ENCODE data around the gene PCDH1. TPM values are rescaled to one million over a fixed set of nuclear protein-coding genes. Genes with fewer than 3 reads are reported as not detected.

Gene PCDH1
- polyA plus RNA-seq, 4 donors: 24.0 to 28.3 (median 25.6) TPM

DNA sequence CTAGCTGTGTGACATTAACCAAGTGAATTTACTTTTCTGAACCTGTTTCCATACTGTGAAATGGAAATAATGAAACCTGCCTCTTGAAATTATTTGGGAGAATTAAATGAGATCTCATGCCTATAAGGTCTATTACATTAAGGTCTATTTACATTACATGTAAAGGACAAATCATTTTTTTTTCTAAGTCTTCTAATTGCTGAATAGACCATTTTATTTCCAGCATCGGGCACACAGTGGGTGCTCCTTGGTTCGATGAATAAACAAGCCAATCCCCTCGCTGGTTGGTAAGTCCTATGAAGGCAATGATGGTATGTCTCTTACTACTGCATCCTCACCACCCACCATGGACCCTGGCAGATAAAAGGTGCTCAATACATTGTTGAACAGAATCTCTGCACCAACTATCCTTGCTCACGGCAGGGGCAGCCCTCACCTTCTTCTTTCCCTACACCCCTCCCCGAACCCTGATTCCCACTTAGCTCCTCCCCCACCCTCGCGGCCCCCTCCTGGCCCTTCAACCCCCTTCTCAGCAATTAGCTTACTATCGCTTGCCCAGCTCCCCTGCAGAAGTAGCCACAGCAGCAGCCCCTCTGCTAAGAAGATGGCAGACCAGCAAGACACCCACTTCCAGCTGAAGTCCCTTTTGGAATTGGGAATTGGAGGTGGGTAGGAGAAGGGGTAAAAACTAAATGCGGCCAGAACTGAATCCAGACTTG, 3.0 kb downstream of the PCDH1 start:
- DNase-seq (ENCODE audit: low read depth in 4 of 4, low spot score in 3 of 4): no peak

DNA sequence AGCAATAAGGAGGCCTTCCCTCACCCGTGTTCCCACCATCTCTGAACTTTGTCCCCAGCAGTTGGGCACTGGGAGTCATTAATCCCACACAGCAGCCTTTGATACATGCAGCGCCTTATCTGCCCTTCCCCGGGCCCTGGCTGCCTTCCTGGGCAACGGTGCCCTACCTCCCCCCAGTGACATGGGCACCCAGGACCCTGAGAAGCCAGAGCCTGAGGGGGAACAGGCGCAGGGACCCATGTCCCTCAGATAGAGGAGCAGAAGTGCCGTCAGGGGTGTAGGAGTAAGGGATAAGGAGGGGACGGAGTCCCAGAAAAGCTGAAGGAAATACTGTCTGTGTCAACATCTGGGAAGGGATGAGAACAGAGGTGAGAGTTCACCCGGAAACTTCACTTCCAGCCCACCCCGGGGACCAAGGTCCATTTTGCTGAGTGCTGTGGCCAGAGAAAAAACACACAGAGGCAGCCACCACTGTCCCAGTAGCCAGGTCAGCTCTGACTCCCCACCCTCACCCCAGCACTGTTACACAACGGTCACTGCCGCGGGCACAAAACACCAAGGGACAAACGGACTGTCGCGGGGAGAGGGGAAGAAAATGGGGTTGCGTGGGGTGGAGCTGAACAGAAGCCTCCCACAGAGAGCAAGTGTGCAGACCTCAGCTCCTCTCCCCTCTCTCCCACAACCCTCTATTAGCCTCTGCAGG, 3.8 kb downstream of the PCDH1 start:
- DNase-seq (ENCODE audit: low read depth in 4 of 4, low spot score in 3 of 4): no peak

DNA sequence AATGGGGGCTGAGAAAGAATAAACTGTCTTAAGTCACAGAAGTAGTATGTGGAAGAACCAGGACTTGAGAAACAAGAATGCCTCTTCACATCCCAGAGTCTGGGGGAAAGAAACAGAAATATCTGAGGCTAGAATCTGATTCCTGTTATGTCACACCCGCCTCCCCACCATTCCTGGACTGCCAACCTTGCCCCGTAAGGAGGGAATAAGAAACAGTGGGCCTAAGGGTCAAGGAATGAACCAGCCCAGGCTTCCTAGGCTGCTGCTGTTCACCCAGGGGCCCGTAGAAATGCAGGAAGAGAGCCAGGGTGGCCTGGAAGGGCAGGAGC, 4.3 kb downstream of the PCDH1 start:
- no peak for DNase-seq (ENCODE audit: low read depth in 4 of 4, low spot score in 3 of 4)

DNA sequence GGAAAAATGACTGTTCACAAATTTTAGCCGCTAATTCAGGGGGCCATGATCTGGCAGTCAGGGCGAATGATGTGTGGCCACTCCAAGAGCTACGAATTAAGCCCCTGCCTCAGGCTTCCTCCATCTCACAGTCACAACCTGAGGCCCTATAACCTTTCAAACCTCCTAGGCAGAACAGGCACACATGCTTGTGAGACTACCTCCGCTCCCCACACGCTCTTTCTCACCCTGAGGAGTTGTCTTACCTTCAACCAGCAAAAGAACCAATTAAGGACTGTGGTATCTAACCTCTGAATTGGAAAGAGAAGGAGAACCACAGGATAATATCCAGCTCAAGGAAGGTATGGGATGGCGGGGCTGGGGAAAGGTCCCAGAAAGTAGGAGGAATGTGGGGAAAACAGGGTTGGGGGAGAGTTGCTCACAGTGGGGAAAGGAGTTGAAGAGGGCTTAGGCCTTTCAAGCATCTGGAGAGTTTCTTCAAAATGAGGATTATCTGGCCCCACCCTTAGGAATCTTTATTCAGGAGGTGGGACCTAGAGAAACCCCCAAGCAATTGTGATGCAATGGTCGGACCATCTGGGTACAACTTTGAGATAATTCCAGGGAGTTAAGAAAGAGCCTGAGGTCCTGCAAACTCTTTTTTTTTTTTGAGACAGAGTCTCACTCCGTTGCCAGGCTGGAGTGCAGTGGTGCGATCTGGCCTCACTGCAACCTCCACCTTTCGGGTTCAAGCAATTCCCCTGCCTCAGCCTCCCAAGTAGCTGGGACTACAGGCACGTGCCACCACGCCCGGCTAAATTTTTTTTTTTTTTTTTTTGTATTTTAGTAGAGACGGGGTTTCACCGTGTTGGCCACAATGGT, 5.5 kb downstream of the PCDH1 start:
- DNase-seq (ENCODE audit: low read depth in 4 of 4, low spot score in 3 of 4): no peak

DNA sequence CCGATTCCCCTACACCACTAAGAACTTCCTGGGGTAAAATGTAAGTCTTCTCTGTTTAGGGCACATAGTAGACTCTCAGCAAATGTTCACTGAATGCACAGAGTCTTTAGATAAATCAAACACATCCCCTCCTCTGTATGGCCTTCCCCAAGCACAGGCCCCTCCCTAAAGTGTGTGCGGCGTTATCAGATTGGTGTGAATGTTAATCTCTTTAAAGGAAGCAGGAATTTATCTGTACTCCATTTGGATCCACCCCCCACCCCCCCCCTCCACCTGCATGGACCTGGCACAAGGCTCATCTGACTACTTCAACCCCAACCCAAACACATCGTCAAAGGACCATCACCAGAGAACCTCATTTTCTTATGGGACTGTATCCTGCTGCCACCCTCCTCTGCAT, 6.3 kb downstream of the PCDH1 start:
- DNase-seq (ENCODE audit: low read depth in 4 of 4, low spot score in 3 of 4): no peak

DNA sequence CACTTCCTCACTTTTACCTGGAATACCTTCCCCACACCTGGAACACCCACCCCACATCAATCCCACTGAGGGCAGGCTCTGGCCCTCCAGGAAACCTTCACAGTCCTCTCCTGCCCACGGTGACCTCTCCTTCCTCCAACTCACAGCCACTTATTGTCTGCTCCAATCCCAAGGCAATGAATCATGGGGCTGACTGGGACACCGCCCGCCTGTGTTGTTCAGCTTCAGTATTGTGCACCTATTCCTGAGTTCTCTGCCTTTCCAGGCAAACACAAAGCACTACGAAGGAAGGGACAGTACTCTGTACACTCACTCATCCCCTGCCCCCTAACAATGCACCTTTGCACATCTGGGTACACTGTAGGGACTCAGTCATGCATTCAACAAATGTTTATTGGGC, 7.3 kb downstream of the PCDH1 start:
- DNase-seq (ENCODE audit: low read depth in 4 of 4, low spot score in 3 of 4): no peak

DNA sequence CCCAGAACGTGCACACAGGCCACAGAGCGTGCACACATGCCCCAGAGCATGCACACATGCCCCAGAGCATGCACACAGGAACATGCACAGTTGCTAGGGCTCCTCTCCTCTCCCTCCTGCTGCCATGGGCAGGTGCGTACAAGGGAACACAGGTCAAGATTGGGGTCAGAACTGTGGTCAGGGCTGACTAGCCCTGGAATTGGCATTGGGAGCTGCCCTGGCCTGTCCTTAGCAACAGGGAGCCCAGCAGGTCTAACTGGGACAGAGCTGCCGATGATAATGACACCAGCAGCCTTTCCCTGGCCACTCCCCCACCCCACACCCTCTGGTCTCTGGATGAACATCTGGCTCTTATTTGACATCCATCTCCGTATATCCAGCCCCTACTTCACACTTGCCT, 8.0 kb downstream of the PCDH1 start:
- DNase-seq (ENCODE audit: low read depth in 4 of 4, low spot score in 3 of 4): no peak

DNA sequence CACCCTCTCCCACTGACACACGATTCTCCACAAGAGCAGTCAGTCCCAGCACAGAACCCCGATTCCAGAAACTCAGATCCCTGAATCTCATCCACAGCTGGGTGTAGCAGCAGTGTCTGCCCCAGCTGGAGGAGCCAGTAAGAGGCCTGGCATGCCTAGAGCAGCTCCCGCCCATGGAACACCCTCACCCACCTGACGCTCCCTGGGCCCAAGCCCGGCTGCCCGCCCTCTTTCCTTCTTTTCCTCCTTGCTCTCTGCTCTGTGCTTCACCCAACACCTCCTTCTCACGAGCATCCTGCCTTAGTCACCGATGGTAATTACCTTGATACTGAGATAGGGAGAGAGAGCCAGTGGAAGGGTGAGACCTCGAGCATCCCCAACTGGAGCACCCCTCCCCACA, 8.7 kb downstream of the PCDH1 start:
- no peak for DNase-seq (ENCODE audit: low read depth in 4 of 4, low spot score in 3 of 4)

DNA sequence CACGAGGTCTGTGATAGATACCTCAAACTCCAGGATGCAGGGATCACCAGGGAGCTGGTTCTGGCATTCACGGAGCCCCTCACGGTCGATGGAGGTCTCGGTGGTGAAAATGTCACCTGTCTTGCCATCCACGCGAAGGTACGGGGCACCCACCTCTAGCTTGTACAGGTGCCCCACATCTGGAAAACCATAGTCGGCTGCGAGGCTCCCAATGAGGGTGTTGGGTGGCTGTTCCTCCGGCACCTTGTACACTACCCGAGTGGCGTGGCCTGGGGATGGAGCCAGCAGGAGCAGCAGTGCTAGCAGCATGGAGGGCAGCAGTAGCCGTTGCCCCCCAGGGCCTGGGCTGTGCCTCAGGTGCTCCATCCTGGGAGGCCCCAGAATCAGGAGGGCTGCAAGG, 9.2 kb downstream of the PCDH1 start:
- DNase-seq (ENCODE audit: low read depth in 4 of 4, low spot score in 3 of 4): no peak

DNA sequence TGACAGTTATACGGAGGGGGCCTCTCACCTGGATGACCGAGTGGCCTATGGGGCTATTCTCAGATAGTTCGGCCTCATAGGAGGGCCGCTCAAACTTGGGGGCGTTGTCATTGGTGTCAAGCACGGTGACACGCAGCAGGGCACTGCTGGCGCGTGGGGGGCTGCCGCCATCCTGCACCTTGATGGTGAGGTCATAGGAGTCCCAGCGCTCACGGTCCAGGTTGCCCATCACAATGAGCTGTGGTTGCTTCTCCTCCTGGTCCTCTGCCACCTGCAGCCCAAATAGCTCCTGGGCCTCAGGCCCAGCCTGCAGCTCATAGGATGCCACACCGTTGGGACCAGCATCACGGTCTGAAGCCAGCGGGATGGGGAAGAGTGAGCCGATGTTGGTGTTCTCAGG, 9.7 kb downstream of the PCDH1 start:
- DNase-seq (ENCODE audit: low read depth in 4 of 4, low spot score in 3 of 4): no peak

DNA sequence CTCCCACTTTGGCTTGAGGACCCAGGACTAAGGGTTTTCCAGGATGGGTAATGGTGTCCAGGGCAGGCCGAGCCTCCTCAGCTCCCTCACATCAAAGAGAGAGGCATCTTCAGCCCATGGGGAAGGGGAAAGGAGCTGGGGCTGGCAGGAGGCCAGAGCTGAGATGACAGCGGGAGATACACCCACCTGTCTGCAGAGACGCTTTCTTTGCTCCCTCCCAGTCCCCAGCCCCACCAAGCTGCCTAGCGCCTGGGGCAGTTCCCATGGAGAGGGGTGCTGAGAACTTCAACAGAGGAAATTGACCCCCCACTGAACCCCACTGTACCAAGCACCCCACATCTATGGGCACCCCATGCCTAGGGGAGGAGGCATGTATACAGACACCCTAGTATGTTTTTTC, 10.6 kb downstream of the PCDH1 start:
- DNase-seq (ENCODE audit: low read depth in 4 of 4, low spot score in 3 of 4): no peak

DNA sequence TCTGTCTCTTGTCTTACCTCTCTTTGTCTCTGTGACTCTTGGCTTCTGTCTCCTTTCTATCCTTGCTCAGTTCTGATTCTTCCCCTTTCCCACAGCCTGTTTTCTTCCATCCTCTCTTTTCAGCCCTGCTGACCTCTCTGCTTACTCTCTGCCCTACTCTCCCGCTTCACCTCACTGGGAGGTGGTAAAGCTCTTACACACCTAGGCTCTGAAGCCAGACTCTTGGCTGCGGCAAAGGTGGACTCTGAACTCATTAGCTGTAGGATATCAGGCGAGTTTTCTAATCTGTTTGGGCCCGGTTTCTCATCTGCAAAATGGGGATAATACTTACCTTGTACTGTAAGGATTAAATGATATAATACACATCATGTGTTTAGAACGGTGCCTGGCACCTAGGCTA, 11.1 kb downstream of the PCDH1 start:
- DNase-seq (ENCODE audit: low read depth in 4 of 4, low spot score in 3 of 4): no peak

DNA sequence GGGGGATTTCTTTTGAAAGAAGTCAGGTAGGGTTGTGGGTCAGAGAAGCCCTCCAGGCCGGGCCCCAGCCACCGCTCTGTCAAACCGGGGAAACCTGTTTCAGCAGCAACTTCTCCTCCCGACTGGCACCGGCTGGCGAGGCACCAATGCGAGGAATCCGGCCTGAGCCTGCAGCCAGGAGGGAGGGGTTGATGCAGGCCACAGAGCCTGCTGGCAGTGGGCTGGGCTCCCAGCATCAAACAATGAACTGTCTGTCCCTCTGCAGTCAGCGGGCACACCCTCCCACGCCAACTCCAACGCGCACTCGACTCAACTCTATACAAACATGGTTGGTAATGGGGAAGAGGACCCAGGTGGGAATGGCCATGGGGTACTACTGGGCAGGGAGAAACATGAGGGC, 12.1 kb downstream of the PCDH1 start:
- DNase-seq (ENCODE audit: low read depth in 4 of 4, low spot score in 3 of 4): no peak

DNA sequence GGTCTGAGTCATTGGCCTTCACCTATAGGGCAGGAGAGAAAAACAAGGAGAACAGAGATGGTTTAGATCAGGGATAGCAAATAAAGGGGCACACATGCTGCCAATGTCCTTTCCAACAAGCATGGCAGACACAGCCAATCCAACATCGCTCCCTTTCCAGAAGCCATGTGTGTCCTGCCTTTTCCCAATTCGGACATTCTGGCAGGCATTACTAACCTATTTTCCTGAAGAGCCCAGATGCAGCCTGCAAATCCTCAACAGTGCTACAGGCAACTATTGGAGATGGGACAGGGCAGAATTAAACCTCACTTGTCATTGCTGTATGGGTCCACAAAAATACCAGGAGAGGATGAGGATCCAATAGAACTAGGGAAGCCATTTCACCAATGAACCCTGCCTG, 12.8 kb downstream of the PCDH1 start:
- no peak for DNase-seq (ENCODE audit: low read depth in 4 of 4, low spot score in 3 of 4)

DNA sequence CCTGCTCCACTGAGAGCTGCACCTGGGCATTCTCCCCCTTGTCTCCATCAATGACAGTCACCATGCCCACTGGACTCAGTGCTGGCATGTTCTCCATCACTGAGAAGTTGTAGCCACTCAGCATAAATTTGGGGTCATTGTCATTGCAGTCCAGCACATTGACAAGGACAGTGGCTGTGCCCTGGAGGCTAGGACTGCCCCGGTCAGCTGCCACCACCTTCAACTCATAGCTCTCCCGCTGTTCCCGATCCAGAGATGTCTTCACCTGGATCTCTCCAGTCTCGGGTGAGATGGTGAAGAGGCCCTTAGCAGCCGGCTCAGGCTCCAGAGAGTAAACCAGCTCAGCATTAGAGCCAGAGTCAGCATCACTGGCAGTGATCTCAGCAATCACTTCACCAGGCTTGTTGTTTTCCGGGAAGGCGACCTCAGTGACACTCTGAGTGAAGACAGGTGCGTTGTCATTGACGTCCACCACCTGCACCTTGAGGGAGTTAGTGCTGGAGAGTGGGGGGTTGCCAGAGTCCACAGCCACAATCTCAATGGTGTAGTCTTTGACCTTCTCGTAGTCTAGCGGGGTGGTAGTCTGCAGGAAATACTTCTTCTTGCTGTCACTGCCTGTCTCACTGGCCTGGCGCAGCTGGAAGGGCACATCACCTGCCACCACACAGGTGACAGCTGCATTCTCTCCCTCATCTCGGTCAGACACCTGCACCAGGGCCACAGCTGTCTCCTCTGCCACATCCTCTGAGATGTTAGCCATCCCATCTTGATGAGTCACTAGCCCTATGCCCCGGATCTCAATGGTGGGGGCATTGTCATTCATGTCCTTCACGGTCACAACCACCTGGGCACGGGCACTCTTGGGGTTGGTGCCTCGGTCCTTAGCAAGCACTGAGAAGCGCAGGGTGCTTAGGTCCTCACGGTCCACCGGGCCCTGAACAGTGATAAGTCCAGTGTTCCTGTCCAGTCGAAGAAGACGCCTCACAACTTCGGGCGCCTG, 13.5 kb downstream of the PCDH1 start:
- no peak for DNase-seq (ENCODE audit: low read depth in 4 of 4, low spot score in 3 of 4)

DNA sequence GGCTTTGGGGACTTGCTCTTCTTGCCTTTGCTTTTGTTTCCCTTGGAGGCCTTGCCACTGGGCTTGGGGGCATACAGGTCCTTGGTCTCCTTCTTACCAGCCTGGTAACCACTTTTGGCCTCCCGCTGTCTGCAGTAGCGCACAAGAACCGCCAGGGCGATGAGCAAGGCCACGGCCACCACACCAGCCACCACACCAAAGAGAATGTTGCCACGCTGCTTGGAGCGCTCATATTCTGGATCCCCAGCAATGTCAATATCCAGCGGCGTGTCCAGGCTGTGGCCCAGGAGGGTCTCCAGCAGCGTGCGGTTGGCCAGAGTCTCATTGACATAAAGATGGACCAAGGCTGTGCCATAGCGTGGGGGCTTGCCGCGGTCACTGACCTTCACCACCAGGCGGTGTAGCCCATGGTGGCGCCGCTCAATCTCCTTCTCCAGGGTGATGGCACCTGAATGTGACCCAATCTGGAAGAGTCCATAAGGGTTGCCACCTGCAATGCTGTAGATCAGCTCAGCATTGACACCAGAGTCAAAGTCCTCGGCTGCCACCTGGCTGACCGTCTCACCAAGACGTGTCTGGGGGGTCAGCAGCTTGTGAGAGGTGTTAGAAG, 14.5 kb downstream of the PCDH1 start:
- no peak for DNase-seq (ENCODE audit: low read depth in 4 of 4, low spot score in 3 of 4)

DNA sequence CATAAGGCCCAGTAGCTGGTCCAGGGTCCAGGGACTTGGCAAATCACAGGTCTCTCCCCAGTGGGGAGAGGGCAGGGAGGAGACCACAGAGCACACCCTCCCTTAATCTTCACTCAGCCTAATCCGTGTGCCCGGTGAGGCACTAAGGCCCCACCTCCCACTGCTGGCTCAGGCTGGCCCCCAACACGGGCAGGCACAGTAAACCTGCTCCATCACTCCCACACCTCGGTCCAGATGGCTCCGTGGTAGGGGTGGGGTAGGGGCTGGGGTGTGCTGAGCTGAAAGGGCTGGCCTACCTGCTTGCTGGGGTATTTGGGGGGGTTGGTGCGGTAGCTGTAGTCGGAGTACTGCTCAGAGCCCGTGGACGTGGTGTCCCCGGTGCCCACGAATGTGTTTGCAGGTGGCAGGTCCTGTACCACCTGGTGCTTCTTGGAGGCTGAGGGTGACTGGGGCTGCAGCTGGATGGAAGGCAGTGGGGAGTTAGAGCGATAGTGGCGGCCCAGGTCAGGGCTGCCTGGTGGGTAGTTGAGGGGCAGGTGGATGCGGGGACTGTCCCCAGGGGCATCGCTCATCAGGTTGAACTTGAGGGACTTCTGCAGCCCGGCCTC, 15.2 kb downstream of the PCDH1 start:
- DNase-seq (ENCODE audit: low read depth in 4 of 4, low spot score in 3 of 4): no peak

DNA sequence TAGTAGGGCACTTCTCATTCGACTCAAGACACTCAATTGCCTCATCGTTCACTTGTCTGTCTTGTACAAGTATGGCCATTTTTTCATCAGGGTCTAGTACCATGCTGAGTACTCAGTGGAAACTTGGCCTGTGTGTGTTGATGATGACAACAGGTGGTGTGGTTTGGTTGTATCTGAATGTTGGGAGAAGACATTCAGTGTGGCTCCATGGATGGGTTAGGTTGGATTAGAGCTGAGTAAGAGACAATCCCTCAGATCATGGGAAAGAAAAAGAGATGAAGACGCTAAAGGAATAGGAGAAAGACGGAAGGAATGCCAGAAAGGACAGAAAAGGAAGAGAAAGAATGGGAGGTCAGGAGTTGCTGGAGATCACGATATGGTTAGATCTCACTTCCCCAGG, 17.0 kb downstream of the PCDH1 start:
- DNase-seq (ENCODE audit: low read depth in 4 of 4, low spot score in 3 of 4): no peak

DNA sequence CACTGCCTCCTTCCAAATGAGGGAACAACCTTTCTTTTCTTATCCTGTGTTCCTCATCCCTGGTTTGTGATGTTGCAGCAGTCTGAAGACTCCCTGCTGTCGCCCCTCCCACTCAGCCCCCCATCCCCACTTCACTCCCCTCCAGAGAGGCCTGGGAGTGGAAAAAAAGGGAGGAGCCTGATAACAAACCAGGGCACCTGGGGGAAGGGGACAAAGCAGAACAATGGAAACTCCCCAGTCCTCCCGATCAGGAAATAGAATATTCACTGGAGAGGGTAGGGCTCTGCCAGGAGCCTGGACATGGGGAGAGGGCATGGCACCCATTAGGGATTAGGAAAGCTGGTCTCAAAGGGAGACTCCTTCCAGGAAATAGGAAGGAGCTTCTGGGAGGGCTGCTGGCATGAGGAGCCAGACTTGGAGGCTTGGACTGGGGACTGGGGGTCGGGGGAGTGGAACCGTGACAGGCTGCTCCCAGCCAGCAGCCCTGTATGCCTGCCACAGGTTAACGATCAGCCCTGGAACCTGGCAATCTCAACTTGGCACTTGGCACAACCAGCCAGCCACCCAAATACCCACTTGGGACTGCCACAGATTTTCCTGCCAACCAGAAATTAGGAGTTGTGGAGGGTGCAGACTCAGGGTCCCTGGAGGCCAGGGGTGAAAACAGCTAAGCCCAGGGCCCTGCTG, 20.0 kb downstream of the PCDH1 start:
- DNase-seq (ENCODE audit: low read depth in 4 of 4, low spot score in 3 of 4): no peak

All from right renal pelvis (tissue), 4 donors.